ENCODE data around the gene CSRP1. TPM values are rescaled to one million over a fixed set of nuclear protein-coding genes. Genes with fewer than 3 reads are reported as not detected.

CSRP1 gene
- total and polyA plus RNA-seq, 2 of the 13 experiments (the other 11 are each of a cell fraction or from before 2014, with no cell fraction given): 17.7 to 68.9 TPM

- FAIRE-seq: no peak
- BruUV-seq (replicated peaks): no TSS peak
Observed at GRCh38 chr1:201537028-201537427, 30.1 kb upstream of the CSRP1 start.

DNA sequence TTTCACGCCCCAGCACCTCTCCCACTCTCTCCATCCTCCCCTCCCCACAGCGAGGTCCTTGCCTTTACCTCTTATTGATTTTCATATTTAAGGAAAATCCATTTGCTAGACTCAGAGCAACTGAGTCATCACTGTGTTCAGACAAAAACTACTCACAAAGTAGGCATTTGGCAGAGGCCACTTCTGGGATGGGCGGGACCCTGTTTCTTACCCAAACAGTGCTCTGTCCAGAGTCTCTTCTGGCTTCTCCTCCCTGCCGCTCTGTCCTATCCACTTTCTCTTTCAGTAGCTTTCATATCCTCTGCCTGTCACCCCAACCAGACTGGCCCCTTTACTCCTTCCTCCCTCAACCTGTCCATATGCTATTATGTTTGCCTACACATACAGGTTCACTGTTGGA is 29.6 kb upstream of the CSRP1 start:
- POLR2A ChIA-PET: no interaction called here
- WGBS (ENCODE audit: low lambda C conversion rate): 2% methylated on average over 4 of the region's 4 CpGs
- no peak overlapping the region for H3K4me3 ChIP-seq (replicated peaks in 1 of 3; ENCODE audit: insufficient read depth in 1 of 3, low read depth in 2 of 3, low read length in 3 of 3)
- no TSS peak for BruUV-seq (replicated peaks)
- FAIRE-seq (no peak), ATAC-seq (no peak), DNase-seq (ENCODE audit: low spot score) (no peak)
- no peak overlapping the region for H2AFZ ChIP-seq (ENCODE audit: low read length)
- CTCF ChIA-PET (ENCODE audit: low intra/inter-chr PET ratio, low total read pairs): no interaction called here
- H4K20me1 ChIP-seq (ENCODE audit: insufficient read depth, low read length): no peaks in the 10 kb centered on the region
- intact Hi-C loops (cut with micrococcal nuclease; ENCODE audit: unreplicated experiment): no loop called here
- peaks cover 17 to 78% of the 10 kb centered on the region in 2 experiments for H3K27me3 ChIP-seq (ENCODE audit: control insufficient read depth in 1 of 2, insufficient read depth in 2 of 2, low read length in 2 of 2)
- in situ Hi-C loops (cut with HindIII; ENCODE audit: extremely low pct_ligation_motif_present, low pct_unique_long_range_greater_than_20kb): no loop called here
- H3K4me1 ChIP-seq (ENCODE audit: insufficient read depth, low read length): peaks cover 18% of the 10 kb centered on the region
- H3K4me2 ChIP-seq (ENCODE audit: low read depth, low read length): no peak overlapping the region
- H3K27ac ChIP-seq (ENCODE audit: extremely low read length, insufficient read depth, low read length): no peak overlapping the region
- no peaks in the 10 kb centered on the region for H3K36me3 ChIP-seq (replicated peaks in 1 of 2; ENCODE audit: control insufficient read depth in 1 of 2, insufficient read depth in 2 of 2, low read length in 2 of 2)
- no peak overlapping the region for H3K9ac ChIP-seq (ENCODE audit: insufficient read depth, low read depth, low read length)
- H3K9me3 ChIP-seq (ENCODE audit: low read length): no peaks in the 10 kb centered on the region
- H3K79me2 ChIP-seq (ENCODE audit: insufficient read depth, low read length): no peaks in the 10 kb centered on the region
- TF ChIP-seq, protein P1, sequence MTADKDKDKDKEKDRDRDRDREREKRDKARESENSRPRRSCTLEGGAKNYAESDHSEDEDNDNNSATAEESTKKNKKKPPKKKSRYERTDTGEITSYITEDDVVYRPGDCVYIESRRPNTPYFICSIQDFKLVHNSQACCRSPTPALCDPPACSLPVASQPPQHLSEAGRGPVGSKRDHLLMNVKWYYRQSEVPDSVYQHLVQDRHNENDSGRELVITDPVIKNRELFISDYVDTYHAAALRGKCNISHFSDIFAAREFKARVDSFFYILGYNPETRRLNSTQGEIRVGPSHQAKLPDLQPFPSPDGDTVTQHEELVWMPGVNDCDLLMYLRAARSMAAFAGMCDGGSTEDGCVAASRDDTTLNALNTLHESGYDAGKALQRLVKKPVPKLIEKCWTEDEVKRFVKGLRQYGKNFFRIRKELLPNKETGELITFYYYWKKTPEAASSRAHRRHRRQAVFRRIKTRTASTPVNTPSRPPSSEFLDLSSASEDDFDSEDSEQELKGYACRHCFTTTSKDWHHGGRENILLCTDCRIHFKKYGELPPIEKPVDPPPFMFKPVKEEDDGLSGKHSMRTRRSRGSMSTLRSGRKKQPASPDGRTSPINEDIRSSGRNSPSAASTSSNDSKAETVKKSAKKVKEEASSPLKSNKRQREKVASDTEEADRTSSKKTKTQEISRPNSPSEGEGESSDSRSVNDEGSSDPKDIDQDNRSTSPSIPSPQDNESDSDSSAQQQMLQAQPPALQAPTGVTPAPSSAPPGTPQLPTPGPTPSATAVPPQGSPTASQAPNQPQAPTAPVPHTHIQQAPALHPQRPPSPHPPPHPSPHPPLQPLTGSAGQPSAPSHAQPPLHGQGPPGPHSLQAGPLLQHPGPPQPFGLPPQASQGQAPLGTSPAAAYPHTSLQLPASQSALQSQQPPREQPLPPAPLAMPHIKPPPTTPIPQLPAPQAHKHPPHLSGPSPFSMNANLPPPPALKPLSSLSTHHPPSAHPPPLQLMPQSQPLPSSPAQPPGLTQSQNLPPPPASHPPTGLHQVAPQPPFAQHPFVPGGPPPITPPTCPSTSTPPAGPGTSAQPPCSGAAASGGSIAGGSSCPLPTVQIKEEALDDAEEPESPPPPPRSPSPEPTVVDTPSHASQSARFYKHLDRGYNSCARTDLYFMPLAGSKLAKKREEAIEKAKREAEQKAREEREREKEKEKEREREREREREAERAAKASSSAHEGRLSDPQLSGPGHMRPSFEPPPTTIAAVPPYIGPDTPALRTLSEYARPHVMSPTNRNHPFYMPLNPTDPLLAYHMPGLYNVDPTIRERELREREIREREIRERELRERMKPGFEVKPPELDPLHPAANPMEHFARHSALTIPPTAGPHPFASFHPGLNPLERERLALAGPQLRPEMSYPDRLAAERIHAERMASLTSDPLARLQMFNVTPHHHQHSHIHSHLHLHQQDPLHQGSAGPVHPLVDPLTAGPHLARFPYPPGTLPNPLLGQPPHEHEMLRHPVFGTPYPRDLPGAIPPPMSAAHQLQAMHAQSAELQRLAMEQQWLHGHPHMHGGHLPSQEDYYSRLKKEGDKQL (CRISPR knock-in tag; IDR thresholded peaks at IDR 0.05; ENCODE audit: low read depth): no peak
- TF ChIP-seq EHMT2 (IDR thresholded peaks at IDR 0.05; ENCODE audit: borderline replicate concordance, low read depth, low read length) (no peak), TAF1 (CRISPR knock-in tag; IDR thresholded peaks at IDR 0.05) (no peak), ZFP82 (CRISPR knock-in tag; IDR thresholded peaks at IDR 0.05; ENCODE audit: borderline replicate concordance) (no peak), SALL2 (CRISPR knock-in tag; IDR thresholded peaks at IDR 0.05) (no peak), PBX3 (CRISPR knock-in tag; IDR thresholded peaks at IDR 0.05; ENCODE audit: borderline replicate concordance) (no peak)

More at GRCh38 chr1:201537028-201537427, 30.1 kb upstream of the CSRP1 start:
- Histone ChIP-seq H3K4me2 (ENCODE audit: low read depth, low read length) (no peak overlapping the region), H3K27ac (ENCODE audit: extremely low read length, insufficient read depth, low read length) (no peak overlapping the region), H3K36me3 (replicated peaks in 1 of 2; ENCODE audit: control insufficient read depth in 1 of 2, insufficient read depth in 2 of 2, low read length in 2 of 2) (no peaks in the 10 kb centered on the region), H2AFZ (ENCODE audit: low read length) (no peak overlapping the region), H3K27me3 (ENCODE audit: control insufficient read depth in 1 of 2, insufficient read depth in 2 of 2, low read length in 2 of 2) (peaks cover 17 to 77% of the 10 kb centered on the region in 2 experiments), H3K4me1 (ENCODE audit: insufficient read depth, low read length) (peaks cover 18% of the 10 kb centered on the region), H4K20me1 (ENCODE audit: insufficient read depth, low read length) (no peaks in the 10 kb centered on the region), H3K9me3 (ENCODE audit: low read length) (no peaks in the 10 kb centered on the region), H3K79me2 (ENCODE audit: insufficient read depth, low read length) (no peaks in the 10 kb centered on the region), H3K4me3 (replicated peaks in 1 of 3; ENCODE audit: insufficient read depth in 1 of 3, low read depth in 2 of 3, low read length in 3 of 3) (no peak overlapping the region), H3K9ac (ENCODE audit: insufficient read depth, low read depth, low read length) (no peak overlapping the region)
- DNase-seq (ENCODE audit: low spot score): no peak
- WGBS (ENCODE audit: low lambda C conversion rate): 36% methylated on average over 2 of the region's 2 CpGs
- POLR2A ChIA-PET: no interaction called here
- intact Hi-C loops (cut with micrococcal nuclease; ENCODE audit: unreplicated experiment): no loop called here
- no peak for TF ChIP-seq HNF4A (CRISPR knock-in tag; IDR thresholded peaks at IDR 0.05)
- TF ChIP-seq NONO (IDR thresholded peaks at IDR 0.05): no peak
- TF ChIP-seq NONO (CRISPR knock-in tag; conservative IDR thresholded peaks at IDR 0.05): no peak
- no peak for TF ChIP-seq MZF1 (CRISPR knock-in tag; IDR thresholded peaks at IDR 0.05; ENCODE audit: borderline replicate concordance)
- TF ChIP-seq HNRNPK (IDR thresholded peaks at IDR 0.05; ENCODE audit: low read depth, low read length, poor library complexity, severe bottlenecking): no peak
- TF ChIP-seq, protein P2, sequence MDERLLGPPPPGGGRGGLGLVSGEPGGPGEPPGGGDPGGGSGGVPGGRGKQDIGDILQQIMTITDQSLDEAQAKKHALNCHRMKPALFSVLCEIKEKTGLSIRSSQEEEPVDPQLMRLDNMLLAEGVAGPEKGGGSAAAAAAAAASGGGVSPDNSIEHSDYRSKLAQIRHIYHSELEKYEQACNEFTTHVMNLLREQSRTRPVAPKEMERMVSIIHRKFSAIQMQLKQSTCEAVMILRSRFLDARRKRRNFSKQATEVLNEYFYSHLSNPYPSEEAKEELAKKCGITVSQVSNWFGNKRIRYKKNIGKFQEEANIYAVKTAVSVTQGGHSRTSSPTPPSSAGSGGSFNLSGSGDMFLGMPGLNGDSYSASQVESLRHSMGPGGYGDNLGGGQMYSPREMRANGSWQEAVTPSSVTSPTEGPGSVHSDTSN (CRISPR knock-in tag; IDR thresholded peaks at IDR 0.05): no peak
- no peak for TF ChIP-seq CEBPB (IDR thresholded peaks at IDR 0.05; ENCODE audit: borderline replicate concordance, low read depth, low read length)
- peak; percentile 66 for TF ChIP-seq ATF7 (IDR thresholded peaks at IDR 0.05)
- no peak for TF ChIP-seq ATF7 (CRISPR knock-in tag; IDR thresholded peaks at IDR 0.05)
- no peak for TF ChIP-seq TGIF2 (CRISPR knock-in tag; IDR thresholded peaks at IDR 0.05)
- in situ Hi-C loops (cut with HindIII; ENCODE audit: extremely low pct_ligation_motif_present, low pct_unique_long_range_greater_than_20kb): no loop called here
- CTCF ChIA-PET (ENCODE audit: low intra/inter-chr PET ratio, low total read pairs): no interaction called here
- no peak for ATAC-seq
